ENCODE measurements around the gene FGF19.

DNA sequence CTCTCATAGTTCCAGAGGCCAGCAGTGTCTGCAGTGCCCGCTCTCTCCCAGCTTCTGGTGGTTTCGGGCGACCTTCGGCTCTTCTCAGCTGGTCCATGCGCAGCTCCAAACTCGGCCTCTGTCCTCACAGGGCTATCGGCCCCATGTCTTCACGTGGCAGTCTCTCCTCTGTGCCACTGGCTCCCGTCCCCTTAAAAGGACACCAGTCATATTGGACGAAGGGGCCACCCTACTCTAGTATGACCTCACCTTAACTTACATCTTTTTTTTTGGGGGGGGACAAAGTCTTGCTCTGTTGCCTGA, 42.5 kb downstream of the FGF19 start:
- TF ChIP-seq EZH2 (IDR thresholded peaks at IDR 0.05; ENCODE audit: insufficient read depth, poor library complexity, severe bottlenecking) (no peak), EZH2phosphoT487 (IDR thresholded peaks at IDR 0.05; ENCODE audit: insufficient read depth, low read depth) (no peak)

All from GM23248 (cell line).